GM12801 (cell line): ENCODE results near the gene OXER1.

Experiments
- TF ChIP-seq, protein P1 (sequence below): IDR thresholded peaks from one replicate; pipeline ENCODE4 v1.5.1; 2011; ENCODE audit warnings: control low read depth; ENCODE audit not compliant: insufficient read length; ENCODE audit errors: extremely low read depth

The OXER1 gene

DNA sequence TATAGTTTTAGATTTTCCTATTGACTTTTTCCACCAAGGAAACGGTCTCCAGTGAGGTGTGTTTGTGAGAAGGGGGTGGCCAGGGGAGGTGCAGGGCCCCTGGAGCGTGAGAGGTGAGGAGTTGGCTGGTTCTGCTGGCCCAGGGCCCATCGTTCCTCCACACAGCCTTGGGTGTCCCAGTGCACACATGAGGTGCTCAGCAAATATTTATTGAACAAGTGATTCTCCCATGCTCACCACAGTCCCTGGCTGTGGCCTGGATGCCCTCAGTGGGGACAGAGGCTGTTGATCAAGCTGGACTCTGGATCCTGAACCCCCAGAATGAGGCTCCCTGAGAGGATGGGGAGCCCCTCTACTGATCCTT lies 23.5 kb upstream of the OXER1 start:
- TF ChIP-seq, protein P1, sequence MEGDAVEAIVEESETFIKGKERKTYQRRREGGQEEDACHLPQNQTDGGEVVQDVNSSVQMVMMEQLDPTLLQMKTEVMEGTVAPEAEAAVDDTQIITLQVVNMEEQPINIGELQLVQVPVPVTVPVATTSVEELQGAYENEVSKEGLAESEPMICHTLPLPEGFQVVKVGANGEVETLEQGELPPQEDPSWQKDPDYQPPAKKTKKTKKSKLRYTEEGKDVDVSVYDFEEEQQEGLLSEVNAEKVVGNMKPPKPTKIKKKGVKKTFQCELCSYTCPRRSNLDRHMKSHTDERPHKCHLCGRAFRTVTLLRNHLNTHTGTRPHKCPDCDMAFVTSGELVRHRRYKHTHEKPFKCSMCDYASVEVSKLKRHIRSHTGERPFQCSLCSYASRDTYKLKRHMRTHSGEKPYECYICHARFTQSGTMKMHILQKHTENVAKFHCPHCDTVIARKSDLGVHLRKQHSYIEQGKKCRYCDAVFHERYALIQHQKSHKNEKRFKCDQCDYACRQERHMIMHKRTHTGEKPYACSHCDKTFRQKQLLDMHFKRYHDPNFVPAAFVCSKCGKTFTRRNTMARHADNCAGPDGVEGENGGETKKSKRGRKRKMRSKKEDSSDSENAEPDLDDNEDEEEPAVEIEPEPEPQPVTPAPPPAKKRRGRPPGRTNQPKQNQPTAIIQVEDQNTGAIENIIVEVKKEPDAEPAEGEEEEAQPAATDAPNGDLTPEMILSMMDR: no peak

GRCh38 chr2:42786561-42787345 lies 22.8 kb upstream of the OXER1 start:
- TF ChIP-seq, protein P1: no peak

DNA sequence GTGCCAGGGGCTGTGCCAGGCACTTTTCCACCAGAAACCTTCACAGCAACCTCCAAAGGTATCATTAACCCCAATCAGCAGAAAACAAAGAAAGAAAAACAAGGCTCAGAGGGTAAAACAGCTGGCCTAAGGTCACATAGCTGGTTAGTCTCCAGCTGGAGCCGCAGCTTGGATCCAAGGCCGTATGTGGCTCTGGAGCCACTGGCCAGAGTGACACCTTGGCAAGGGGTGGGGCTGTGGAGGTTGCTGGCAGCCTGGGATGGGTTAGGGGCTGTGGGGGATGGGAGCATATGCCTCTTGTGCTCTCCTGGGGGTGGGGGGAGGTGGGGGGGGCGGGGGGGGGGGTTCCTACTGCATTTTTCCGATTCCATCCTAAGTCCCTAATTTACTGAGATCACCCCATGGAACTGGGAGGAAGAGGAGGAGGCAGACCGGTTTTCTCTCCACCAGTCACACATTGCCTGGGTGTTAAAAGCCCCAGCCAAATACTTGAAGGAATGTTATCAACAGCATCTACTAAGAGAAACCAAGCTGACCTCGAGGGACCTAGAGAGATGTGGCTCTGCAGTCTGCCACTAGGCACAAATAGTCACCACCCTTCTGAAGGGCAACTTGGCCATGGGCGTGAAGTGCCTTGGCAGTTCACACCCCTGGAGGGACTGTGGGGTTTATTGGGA lies 20.4 kb upstream of the OXER1 start:
- TF ChIP-seq, protein P1: no peak

GRCh38 chr2:42783511-42783910 lies 19.6 kb upstream of the OXER1 start:
- TF ChIP-seq, protein P1: no peak

DNA sequence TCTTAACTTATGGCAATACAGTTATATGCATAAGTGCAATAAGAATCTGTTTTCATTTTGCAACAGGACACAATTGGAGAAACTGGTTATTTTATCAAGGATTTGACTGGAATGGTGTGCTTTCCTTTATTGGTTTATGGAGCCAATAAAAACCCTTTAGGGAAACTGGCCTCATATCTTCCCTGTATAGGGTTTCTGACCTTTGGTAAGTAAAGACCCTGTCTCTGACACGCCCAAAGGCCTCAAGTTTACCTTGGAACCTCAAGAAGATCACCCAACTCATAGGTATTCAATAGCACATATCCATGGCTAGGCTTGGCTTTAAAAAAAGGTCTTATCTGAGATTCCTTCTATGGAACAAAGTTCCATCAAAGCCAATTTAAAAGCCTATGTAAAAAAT lies 17.2 kb upstream of the OXER1 start:
- TF ChIP-seq, protein P1: no peak

DNA sequence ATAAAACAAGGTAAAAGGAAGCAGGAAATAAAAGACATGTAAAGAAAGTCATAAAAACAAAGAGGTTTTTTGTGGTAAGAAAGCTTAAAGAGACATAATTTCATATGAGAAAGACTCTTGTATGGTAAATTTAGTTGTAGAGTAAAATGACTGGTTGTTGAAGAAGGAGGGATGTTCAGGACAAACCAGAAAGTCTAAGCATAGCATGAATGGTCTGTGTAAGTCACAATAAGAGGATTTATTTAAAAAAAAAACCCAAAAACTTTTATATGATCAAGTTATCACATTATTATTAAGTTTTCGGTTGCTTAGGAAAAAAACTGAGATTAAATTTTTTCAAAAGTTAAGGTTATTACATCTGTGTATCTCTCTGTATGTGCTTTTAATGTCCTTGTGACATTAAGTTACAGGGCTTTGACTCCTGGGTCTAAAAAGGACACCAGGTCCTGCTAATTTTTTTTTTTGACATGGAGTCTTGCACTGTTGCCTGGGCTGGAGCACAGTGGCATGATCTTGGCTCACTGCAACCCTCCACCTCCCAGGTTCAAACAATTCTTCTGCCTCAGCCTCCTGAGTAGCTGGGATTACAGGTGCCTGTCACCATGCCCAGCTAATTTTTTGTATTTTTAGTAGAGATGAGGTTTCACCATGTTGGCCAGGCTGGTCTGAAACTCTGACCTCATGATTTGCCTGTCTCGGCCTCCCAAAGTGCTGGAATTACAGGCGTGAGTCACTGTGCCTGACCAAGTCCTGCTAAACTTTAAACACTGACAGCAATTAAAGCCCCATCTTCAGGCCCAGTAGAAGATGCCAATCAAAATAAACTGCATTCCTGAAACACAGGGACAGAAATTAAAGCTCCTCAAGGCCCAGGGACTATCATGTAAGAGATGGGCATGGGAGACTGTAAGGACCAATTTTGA lies 14.2 kb upstream of the OXER1 start:
- TF ChIP-seq, protein P1: no peak

GRCh38 chr2:42775810-42776209 lies 11.9 kb upstream of the OXER1 start:
- TF ChIP-seq, protein P1: no peak
